Right atrium auricular region (tissue), 2 donors: ENCODE measurements around the gene CCNJL. TPM values are rescaled to one million over a fixed set of nuclear protein-coding genes. Genes with fewer than 3 reads are reported as not detected.

Source experiments
- DNase-seq: peaks from one replicate; pipeline ENCODE4 v3.0.0-alpha.2; 2019; ENCODE audit warnings: low spot score
- H3K27ac ChIP-seq, 2 donors: fragments of 200-600 bp; sonication (generic); 1 replicate in 1 of 2; 2 replicates in 1 of 2; pipeline ENCODE4 v1.5.1; 2016 to 2019
- H3K27me3 ChIP-seq, 2 donors: fragments of 200-600 bp; sonication (generic); one replicate each; pipeline versions ENCODE4 v1.5.1 to v1.6.0; 2017 to 2019
- H3K36me3 ChIP-seq: fragments of 200-600 bp; sonication (generic); one replicate; pipeline ENCODE4 v1.5.1; 2016
- H3K4me1 ChIP-seq, 2 donors: fragments of 200-600 bp; sonication (generic); one replicate each; pipeline versions ENCODE4 v1.5.1 to v1.6.0; 2017 to 2019
- H3K4me3 ChIP-seq, 2 donors: fragments of 200-600 bp; sonication (generic); 1 replicate in 1 of 2; 2 replicates in 1 of 2; pipeline ENCODE4 v1.5.1; 2017 to 2019; ENCODE audit warnings: mild to moderate bottlenecking in 1 of 2, moderate library complexity in 1 of 2
- H3K9me3 ChIP-seq, 2 donors: fragments of 200-600 bp; sonication (generic); one replicate each; pipeline ENCODE4 v1.5.1; 2019
- CTCF ChIP-seq, 2 donors: fragments of 200-600 bp; sonication (generic); IDR thresholded peaks; one replicate each; pipeline ENCODE4 v1.5.1; 2019; ENCODE audit warnings: antibody characterized with exemption in 2 of 2
- total RNA-seq, 2 donors: library from RNA; depleted of rRNA; stranded (reverse); fragments of >200 nt; gene quantifications; one replicate each; pipeline ENCODE4 v1.1.0, GENCODE V29; 2016

CCNJL gene
- total RNA-seq, 2 donors from 2014 or later: 2.7 to 5.5 TPM

DNA sequence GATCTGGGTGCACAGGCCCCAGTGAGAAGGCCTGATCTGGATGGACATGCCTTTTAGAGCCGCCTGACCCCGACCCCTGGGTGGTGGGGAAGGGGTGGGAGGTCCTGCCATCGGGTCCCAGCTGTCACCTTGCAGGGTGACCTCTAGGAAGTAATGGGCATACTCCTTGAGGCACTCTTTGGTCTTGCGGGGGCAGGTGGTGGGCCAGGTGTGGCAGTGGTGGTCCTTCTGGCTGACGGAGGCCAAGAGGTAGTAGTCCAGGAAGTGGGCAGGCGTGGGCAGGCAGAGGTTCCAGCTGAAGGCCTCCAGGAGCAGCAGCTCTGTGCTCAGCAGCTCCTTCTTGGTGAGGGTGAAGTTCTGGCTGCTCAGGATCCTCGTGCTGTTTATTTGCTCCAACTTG lies 53.0 kb downstream of the CCNJL start:
- H3K36me3 ChIP-seq: peaks cover 11% of the 10 kb centered on the region
- no peak for DNase-seq
- TF ChIP-seq CTCF (IDR thresholded peaks at IDR 0.05): no peak
- H3K4me3 ChIP-seq: no peak overlapping the region
- peaks cover 0 to 33% of the 10 kb centered on the region in 2 donors for H3K4me1 ChIP-seq
- no peaks in the 10 kb centered on the region for H3K27me3 ChIP-seq
- H3K27ac ChIP-seq: no peak overlapping the region
- H3K9me3 ChIP-seq: no peaks in the 10 kb centered on the region

DNA sequence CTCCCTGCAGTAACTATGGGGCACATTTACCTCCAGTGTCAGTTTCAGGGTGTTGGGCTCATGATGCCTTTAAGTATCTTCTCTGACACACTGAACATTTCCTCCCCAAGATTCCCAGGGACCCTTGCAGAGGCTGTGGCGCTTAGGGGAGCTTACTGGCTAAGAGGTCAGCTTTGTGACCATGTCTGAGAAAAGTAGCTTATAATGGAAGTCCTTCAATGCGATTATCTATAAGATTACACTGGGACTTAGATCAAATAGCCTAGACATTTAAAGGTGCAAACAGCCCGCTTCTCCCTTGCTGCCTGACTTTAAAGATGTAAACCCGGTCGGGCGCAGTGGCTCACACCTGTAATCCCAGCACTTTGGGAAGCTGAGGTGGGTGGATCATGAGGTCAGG lies 57.7 kb downstream of the CCNJL start:
- DNase-seq: no peak
- TF ChIP-seq CTCF (IDR thresholded peaks at IDR 0.05): no peak
- Histone ChIP-seq H3K36me3 (peaks cover 33% of the 10 kb centered on the region), H3K27me3 (no peaks in the 10 kb centered on the region), H3K4me1 (no peaks in the 10 kb centered on the region), H3K9me3 (no peaks in the 10 kb centered on the region), H3K27ac (no peak overlapping the region), H3K4me3 (no peak overlapping the region)

DNA sequence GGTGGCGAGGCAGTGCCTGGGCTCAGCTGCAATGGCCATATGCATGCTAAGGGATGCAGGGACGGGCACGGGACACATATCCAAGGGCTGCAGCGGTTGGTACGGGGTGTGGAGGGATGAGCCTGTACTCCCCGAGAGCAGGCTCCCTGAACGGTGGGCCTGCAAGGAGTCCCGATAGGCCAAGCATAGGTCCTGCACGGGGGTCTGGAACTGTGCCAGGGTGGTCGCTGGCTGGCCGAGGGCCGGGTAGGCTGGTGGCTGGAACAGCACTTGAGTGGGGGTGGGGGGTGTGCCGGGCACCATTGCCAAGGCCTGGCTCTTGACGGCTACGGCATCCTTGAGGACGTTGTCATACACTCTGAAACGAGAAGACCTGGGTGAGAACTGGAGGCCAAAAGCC lies 58.9 kb downstream of the CCNJL start:
- no peaks in the 10 kb centered on the region for H3K27me3 ChIP-seq
- H3K9me3 ChIP-seq: no peaks in the 10 kb centered on the region
- no peak for TF ChIP-seq CTCF (IDR thresholded peaks at IDR 0.05)
- H3K27ac ChIP-seq: no peak overlapping the region
- H3K4me3 ChIP-seq: no peak overlapping the region
- DNase-seq: no peak
- H3K4me1 ChIP-seq: no peaks in the 10 kb centered on the region
- H3K36me3 ChIP-seq: peaks cover 33% of the 10 kb centered on the region

GRCh38 chr5:160252916-160253315 lies 59.4 kb downstream of the CCNJL start:
- H3K36me3 ChIP-seq: peaks cover 33% of the 10 kb centered on the region
- no peaks in the 10 kb centered on the region for H3K4me1 ChIP-seq
- H3K27ac ChIP-seq: no peak overlapping the region
- no peaks in the 10 kb centered on the region for H3K9me3 ChIP-seq
- DNase-seq: no peak
- no peaks in the 10 kb centered on the region for H3K27me3 ChIP-seq
- H3K4me3 ChIP-seq: no peak overlapping the region
- TF ChIP-seq CTCF (IDR thresholded peaks at IDR 0.05): no peak

DNA sequence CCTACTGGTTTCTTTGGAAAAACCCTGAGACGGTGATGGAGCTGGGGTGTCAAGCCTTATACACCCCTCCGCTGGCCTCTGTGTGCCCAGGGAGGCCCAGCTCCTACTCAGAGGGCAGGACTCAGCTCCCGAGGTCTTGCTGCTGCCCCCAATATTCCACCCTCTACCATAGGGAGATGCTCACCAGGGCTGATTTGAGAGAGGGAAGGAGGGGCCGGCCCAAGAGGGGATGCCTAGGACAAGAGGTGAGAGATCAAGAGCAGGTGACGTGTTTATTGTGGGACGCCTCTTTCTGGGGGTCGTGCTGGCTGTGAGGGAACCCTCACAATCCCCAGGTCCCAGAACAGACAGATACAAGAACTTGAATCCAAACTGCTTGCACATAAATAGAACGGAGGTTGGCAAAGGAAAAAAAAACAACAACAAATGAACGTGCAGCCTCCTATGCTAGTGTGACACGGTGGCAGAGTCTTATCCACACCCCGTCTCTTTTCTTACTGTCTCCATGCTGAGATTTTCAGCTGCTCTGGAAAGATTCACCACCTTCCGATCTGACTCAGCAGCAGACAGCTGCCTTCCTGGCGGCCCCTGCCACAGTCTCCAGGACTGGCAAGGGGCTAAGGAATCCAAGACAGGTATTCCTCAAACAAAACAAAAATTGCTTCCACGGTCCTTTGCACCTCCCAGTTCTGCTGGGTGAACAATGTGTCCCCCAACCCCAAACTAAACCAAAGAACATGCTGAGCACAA lies 60.8 kb downstream of the CCNJL start:
- TF ChIP-seq CTCF (IDR thresholded peaks at IDR 0.05): no peak
- peaks cover 33% of the 10 kb centered on the region for H3K36me3 ChIP-seq
- H3K9me3 ChIP-seq: no peaks in the 10 kb centered on the region
- no peaks in the 10 kb centered on the region for H3K27me3 ChIP-seq
- no peak overlapping the region for H3K27ac ChIP-seq
- no peak overlapping the region for H3K4me3 ChIP-seq
- DNase-seq: no peak
- H3K4me1 ChIP-seq: no peaks in the 10 kb centered on the region

- H3K4me3 ChIP-seq: no peak overlapping the region
- no peaks in the 10 kb centered on the region for H3K27me3 ChIP-seq
- peaks cover 33% of the 10 kb centered on the region for H3K36me3 ChIP-seq
- TF ChIP-seq CTCF (IDR thresholded peaks at IDR 0.05): no peak
- no peaks in the 10 kb centered on the region for H3K9me3 ChIP-seq
- H3K27ac ChIP-seq: no peak overlapping the region
- no peaks in the 10 kb centered on the region for H3K4me1 ChIP-seq
- no peak for DNase-seq
Measured at GRCh38 chr5:160250826-160251225, 61.5 kb downstream of the CCNJL start.
